VCaP (cell line): ENCODE measurements around the gene DNAH14.

ENCODE experiments used
- H3K27ac ChIP-seq: fragments of 450-650 bp; 2 replicates; pipeline ENCODE4 v1.5.1; 2017
- TF ChIP-seq, protein P1 (sequence below): fragments of 450-650 bp; conservative IDR thresholded peaks from 2 replicates; pipeline ENCODE4 v1.5.1; 2017; ENCODE audit warnings: mild to moderate bottlenecking, moderate library complexity

The DNAH14 gene

DNA sequence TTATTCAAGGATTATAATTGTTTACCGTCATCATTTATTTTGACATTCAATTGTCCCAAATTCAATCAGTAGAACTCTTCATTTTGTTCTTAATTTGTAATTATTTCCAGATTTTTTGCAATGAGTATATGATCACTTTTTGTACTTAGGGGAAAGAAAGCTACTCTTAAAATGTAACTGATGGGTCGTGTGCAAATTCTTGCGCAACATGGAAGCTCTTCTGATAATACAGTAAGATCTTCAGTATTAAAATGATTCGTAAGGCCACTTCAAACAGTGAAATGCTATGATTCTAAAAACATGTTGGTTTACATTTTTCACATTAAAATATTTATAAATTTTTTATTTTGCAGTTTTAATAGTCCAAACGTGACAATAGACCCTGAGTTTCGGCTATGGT lies 435.0 kb downstream of the DNAH14 start:
- H3K27ac ChIP-seq, result no peak overlapping the region
- TF ChIP-seq, protein P1, sequence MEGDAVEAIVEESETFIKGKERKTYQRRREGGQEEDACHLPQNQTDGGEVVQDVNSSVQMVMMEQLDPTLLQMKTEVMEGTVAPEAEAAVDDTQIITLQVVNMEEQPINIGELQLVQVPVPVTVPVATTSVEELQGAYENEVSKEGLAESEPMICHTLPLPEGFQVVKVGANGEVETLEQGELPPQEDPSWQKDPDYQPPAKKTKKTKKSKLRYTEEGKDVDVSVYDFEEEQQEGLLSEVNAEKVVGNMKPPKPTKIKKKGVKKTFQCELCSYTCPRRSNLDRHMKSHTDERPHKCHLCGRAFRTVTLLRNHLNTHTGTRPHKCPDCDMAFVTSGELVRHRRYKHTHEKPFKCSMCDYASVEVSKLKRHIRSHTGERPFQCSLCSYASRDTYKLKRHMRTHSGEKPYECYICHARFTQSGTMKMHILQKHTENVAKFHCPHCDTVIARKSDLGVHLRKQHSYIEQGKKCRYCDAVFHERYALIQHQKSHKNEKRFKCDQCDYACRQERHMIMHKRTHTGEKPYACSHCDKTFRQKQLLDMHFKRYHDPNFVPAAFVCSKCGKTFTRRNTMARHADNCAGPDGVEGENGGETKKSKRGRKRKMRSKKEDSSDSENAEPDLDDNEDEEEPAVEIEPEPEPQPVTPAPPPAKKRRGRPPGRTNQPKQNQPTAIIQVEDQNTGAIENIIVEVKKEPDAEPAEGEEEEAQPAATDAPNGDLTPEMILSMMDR, result no peak

DNA sequence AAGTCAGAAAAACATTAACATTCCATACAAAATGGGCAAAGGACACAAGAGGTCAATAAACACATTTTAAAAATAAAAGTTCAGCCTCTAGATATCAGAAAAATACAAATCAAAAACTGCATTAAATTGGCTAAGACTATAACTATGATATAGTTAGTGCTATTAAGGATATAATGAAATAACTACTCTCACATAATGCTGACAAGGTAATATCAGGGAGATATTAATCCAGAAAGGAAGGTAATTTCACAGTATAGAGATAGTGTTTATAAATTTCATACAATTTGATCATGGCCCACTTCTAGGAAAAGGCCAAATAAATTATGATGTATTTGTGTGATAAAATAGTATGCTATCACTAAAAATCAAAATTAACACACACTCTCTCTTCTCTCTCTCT lies 436.5 kb downstream of the DNAH14 start:
- H3K27ac ChIP-seq, result no peak overlapping the region
- TF ChIP-seq, protein P1, result no peak

- H3K27ac ChIP-seq, result no peak overlapping the region
- TF ChIP-seq, protein P1, result no peak
Observed at GRCh38 chr1:225366552-225366951, 437.1 kb downstream of the DNAH14 start.

DNA sequence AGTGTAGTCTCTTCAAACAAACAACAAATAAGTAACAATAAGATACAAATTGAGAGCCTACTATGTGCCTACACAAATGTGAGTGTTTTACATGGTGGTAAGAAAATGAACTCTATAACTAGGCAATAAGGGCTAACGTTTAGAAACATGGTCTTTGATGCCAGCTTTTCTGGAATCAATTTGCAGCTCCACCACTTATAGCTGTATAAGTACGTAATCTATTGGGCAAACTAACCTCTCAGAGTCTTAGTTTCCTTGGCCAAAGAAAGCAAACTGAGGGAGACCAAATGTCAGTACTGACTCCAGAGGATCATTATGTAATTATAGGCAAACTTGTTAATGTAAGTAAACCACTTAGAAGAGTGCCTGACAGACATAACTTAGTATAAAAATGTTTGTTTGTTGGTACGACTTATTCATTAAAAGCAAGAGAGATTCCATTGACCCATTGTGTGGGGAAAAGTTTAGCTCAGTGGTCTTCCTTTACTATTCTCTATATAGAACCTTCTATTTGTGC lies 438.6 kb downstream of the DNAH14 start:
- no peak overlapping the region for H3K27ac ChIP-seq
- TF ChIP-seq, protein P1, result no peak

DNA sequence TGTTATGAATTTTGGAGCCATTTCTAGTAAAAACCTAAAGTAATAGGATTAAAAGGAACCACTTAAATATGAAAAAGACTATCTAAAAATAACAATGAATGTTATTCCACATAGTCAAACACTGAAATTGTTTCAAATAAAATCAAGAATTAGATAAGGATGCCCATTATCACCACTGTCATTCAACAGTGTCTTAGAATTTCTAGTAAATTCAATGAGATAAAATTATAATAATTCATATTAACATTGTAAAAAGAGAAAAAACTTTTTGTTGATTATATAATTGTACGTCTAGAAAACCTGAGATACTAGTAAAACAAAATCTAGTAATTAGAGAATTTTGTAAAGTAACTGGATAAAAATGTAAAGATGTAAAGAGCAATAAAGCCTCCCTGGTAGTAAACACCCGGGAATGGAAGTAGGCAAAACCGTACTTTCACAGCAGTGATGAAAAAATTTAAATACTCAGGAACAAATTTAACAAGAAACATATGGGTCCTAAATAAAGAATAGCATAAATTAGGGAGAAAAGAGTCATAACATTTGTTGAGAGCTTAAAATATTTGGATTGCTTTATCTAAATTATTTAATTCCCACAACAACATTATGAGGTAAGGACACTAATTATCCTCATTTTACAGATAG lies 442.0 kb downstream of the DNAH14 start:
- no peak overlapping the region for H3K27ac ChIP-seq
- TF ChIP-seq, protein P1, result no peak

- TF ChIP-seq, protein P1, result no peak
- H3K27ac ChIP-seq, result no peak overlapping the region
Observed at GRCh38 chr1:225373155-225373554, 443.7 kb downstream of the DNAH14 start.

- TF ChIP-seq, protein P1, result no peak
- H3K27ac ChIP-seq, result no peak overlapping the region
Observed at GRCh38 chr1:225374996-225375395, 445.5 kb downstream of the DNAH14 start.
